Retina (tissue), 1 donor: Measurements from ENCODE around the gene PSMB4.

Experiments used
- DNase-seq: peaks from one replicate; pipeline ENCODE4 v3.0.0-alpha.2; 2016

The PSMB4 gene

GRCh38 chr1:151443846-151444782 lies 44.7 kb downstream of the PSMB4 start:
- peak; percentile 60 for DNase-seq

- DNase-seq: no peak
Measured at GRCh38 chr1:151444783-151445177, 45.4 kb downstream of the PSMB4 start.

GRCh38 chr1:151447696-151448095 lies 48.3 kb downstream of the PSMB4 start:
- no peak for DNase-seq
